ENCODE data around the gene PEPD.

The PEPD gene

DNA sequence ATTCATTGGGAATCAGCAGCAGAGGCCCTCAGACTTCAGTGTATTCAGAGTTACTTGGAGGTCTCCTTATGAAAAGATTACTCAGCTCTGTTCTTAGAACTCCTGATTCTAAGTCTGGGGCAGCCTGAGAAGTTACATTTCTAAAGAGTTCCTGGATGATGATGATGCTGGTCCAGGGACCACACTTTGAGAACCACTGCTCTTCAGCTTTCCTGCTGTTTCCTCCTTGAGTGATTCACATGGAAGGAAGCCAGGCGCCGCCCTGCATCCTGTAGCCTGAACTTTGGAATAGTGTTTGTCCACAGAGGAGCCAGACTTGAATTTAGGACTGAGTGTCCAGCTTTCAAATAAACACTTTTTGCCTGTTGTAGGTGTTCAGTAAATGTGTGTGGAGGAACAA, 145.2 kb downstream of the PEPD start:
- no peak overlapping the region for H3K4me3 ChIP-seq (ENCODE audit: low read depth, low read length)
- TF ChIP-seq, protein P1, sequence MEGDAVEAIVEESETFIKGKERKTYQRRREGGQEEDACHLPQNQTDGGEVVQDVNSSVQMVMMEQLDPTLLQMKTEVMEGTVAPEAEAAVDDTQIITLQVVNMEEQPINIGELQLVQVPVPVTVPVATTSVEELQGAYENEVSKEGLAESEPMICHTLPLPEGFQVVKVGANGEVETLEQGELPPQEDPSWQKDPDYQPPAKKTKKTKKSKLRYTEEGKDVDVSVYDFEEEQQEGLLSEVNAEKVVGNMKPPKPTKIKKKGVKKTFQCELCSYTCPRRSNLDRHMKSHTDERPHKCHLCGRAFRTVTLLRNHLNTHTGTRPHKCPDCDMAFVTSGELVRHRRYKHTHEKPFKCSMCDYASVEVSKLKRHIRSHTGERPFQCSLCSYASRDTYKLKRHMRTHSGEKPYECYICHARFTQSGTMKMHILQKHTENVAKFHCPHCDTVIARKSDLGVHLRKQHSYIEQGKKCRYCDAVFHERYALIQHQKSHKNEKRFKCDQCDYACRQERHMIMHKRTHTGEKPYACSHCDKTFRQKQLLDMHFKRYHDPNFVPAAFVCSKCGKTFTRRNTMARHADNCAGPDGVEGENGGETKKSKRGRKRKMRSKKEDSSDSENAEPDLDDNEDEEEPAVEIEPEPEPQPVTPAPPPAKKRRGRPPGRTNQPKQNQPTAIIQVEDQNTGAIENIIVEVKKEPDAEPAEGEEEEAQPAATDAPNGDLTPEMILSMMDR (IDR thresholded peaks at IDR 0.05; ENCODE audit: borderline replicate concordance, insufficient read depth, low read depth, low read length) = no peak

DNA sequence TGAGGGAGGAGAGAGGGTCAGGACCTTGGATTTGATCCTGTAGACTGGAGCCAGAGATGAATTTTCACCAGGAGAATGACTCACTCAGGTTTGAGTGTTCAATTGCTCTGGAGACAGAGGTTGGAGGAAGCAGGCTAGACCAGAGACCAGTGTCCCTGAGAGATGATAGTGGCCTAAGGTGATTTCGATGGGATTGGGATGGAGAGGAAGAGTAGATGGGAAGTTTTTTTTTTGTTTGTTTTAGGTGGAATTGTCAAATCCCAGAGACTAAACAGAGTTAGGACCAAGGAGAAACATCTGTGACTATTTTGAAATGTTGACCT, 145.8 kb downstream of the PEPD start:
- no peak overlapping the region for H3K4me3 ChIP-seq (ENCODE audit: low read depth, low read length)
- TF ChIP-seq, protein P1 (IDR thresholded peaks at IDR 0.05; ENCODE audit: borderline replicate concordance, insufficient read depth, low read depth, low read length) = no peak

DNA sequence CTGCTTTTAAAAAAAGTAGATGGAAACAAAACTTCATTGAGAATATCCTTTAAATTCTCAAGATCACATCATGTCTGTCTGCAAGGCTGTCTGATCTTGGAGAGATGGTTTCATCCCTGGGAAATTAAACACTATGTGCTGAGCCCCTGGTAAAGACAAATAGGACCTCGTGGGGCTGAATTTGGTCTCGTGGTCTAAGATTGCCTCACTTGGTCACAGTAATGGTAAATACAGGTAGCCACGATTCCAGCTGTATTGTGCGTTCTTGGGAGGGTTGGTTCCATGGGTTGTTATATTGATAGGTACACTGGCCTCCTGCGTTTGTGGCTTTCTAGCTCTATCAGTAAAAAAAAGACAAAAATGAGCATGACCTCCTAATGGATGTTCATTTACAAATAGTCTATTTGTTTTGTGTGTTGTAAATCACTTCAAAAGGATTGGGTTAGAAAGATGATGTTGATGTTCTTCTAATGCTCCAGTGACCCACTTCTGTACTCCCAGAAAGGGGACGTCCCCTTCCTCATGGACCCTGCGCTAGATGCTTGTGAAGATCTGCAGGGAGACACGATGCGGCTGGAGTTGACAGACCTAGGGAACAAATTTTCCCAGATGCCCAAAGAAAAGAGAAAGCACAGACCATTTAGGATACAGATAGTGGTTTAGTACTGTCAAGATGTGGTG, 146.3 kb downstream of the PEPD start:
- TF ChIP-seq, protein P1 (IDR thresholded peaks at IDR 0.05; ENCODE audit: borderline replicate concordance, insufficient read depth, low read depth, low read length) = no peak
- H3K4me3 ChIP-seq (ENCODE audit: low read depth, low read length) = no peak overlapping the region

DNA sequence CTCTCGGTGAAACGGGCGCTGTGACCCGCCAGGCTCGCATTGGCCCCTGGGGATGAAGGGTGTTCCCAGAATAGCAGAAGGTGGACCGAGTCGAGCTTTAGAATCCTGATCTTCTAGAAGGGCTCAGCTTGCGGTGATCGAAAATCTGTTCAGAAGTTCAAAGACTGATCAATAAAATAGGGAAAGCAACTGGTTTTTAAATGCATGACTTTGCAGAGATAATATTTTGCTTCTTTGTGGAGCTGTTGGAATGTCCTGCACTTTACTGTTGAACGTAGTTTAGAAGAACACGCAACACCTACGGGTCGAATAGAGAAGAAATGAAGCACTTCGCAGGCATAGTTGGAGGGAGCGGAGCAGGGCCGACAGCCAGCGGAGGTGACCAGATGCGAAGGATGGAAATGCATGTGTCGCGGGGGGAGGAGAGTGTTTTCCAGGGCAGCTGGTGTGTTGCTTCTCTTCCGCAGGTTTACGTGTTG, 147.3 kb downstream of the PEPD start:
- TF ChIP-seq, protein P1 (IDR thresholded peaks at IDR 0.05; ENCODE audit: borderline replicate concordance, insufficient read depth, low read depth, low read length) = no peak

DNA sequence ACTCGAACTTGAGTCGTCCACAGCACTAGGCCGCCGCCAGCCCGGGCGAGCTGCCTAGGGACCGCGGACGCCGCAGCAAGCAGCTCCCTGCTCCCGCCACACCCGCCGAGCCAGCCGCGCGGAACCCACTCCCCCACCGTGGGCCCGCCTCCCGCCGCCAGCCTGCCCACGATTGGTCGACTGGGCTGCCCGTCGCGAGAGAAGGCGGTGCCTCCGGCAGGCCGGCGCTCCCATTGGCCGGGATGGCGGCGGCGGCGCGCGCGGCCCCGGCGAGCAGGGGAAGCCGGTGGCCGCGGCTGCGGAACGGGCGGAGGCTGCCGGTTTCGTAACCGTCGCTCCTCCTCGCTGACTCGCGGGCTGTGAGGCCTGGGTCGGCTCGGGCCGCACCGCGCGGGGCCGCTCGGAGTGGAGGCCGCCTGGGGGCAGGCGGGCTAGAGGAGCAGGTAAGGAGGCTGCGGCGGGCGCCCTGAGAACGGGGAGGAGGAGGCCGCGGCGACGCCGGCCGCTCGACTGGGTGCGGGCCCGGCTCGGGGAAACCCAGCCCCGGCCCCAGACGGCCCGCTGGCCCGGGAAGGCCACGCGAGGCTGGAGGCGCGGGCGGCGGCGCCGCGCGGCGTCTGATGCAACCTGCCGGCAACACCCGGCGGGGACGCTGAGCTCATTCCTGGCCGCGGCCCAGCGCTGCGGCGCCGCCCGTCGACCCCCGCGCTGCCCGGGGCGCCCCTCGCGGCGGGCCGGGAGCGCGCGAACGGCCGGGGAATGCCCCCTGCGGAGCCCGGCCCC, 147.9 kb downstream of the PEPD start, which contains the start of gene CEBPG:
CEBPG (plus strand) TSS at position 257 of the 783 bp plus-strand sequence. CDS start 5,531 bp downstream, outside the sequence.
- TF ChIP-seq, protein P1 (IDR thresholded peaks at IDR 0.05; ENCODE audit: borderline replicate concordance, insufficient read depth, low read depth, low read length) = peak; percentile 24; the same call in 1 of the 2 replicates
- peak within 1 kb of the TSS; percentile 86 for H3K4me3 ChIP-seq (ENCODE audit: low read depth, low read length)

More for the DNA sequence above, 147.3 kb downstream of the PEPD start:
- H3K4me3 ChIP-seq (ENCODE audit: low read depth, low read length) = peak overlapping the region; percentile 86

DNA sequence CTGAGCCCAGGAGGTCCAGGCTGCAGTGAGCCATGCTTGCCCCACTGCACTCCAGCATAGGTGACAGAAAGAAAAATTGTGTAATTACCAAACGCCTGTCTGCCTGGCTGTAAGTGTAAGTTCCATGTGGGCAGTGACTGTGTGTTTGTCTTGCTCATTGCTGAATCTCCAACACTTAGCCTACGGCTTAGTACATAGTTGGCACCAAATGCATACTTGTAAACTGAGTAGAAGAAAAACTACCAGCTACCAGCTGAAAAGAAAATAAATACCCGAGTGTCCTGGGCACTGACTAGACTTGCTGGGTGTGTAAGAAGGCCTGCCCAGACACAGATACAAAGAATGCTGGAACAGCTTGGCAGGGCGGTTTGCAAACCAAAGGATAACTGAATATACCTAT, 150.8 kb downstream of the PEPD start:
- TF ChIP-seq, protein P1 (IDR thresholded peaks at IDR 0.05; ENCODE audit: borderline replicate concordance, insufficient read depth, low read depth, low read length) = no peak
- no peak overlapping the region for H3K4me3 ChIP-seq (ENCODE audit: low read depth, low read length)

Data from GM12875 (cell line).